Limb (tissue), 2 donors: Measurements from ENCODE around the gene IMMT.
"Not testable (repeated sequence)": the region's sequence is repeated elsewhere in the genome, so short reads cannot be mapped to it uniquely, and the experiment has no call there.

Source experiments
- DNase-seq, 2 donors: peaks; one replicate each; pipeline ENCODE4 v3.0.0-alpha.2; 2016; ENCODE audit errors: extremely low spot score in 2 of 2

The IMMT gene

DNA sequence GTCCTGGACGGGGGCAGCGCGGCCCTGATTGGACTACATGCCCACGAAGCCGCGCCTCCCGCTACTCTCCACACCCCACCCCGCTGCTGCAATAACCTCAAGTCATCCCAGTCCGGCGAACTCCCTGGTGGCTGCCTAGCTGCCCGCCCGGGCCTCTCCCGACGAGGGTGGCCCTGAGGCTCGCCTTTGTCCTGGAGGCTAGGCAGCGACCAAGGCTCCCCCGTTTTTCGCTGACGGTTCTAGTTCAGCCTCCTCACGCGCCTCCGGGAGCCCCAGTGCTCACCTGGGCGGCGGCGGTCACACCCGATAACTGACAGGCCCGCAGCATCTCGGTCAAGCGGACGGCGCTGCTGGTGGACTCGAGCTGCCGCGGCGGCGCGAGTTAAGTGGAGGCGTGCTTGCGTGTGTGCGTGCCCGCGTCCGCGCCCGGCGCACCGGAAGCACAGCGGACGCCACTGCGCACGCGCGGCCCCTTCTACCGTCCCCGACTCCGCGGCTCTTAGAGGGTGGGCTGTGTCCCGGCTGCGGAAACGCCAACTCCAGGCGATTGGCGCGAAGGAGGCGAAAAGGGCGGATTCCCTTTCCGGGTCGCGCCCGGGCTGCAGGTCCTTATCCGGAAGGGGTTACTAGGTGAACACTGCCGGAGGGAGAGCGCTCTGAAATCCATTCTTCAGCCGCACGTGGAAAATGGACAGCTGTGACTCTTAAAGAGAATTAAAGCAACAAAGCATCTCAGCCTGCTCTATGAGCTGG is at the start of gene IMMT:
TSS of gene IMMT (minus strand) at position 408 of the 753 bp plus-strand sequence. CDS start at position 328, 80 bp downstream.
- peak; percentile 96 to 99 for DNase-seq

DNA sequence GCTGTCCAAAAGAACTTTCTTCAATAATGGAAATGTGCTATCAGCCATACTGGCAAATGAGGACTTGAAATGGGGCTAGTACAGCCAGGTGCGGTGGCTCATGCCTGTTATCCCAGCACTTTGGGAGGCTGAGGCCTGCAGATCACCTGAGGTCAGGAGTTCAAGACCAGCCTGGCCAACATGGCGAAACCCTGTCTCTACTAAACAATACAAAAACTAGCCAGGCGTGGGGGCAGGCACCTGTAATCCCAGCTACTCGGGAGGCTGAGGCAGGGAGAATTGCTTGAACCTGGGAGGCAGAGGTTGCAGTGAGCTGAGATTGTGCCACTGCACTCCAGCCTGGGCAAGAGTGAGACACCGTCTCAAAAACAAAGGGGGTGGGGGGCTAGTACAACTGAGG is 49.5 kb upstream of the IMMT start:
- DNase-seq: not testable (repeated sequence)

GRCh38 chr2:86243950-86244733 is 48.9 kb upstream of the IMMT start:
- no peak for DNase-seq

GRCh38 chr2:86243272-86243671 is 48.0 kb upstream of the IMMT start:
- DNase-seq: no peak

DNA sequence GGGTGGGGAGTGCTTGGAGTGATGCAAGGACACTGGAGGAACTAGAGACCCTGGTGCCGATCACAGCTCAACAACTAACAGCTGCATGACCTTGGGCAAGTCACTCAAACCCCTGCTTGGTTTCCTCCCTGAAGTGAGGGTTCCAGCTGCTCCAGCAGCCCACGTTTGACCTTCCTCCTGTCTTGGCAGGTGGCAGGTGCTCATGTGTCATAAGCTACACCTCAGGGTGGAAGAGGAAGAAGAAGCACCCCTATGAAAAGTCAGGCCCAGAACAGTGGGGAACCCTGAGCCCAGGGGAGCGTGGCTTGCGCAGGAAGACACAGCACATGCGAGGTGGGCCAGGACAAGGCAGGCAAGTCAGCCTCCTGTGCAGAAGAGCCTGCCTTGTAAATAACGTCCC is 46.3 kb upstream of the IMMT start:
- DNase-seq: no peak

DNA sequence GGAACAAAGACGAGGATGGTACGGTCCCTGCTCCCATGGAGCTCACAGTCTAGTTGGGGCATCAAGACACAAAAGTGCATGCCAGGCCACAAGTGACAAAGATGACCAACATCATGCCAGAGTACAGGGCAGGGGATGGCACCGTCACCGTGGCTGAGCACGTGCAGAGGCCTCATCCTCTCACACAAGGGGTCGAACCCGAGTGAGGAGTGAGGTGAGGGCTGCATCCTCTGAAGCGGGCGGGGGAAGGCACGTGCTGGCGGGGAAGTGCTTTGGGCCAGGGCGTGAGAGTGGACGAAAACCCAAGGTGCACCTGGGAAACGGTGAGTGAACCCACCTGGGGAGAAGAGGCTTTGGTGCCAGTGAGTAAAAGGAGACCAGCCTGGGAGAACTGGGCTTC is 45.0 kb upstream of the IMMT start:
- DNase-seq: no peak

GRCh38 chr2:86239745-86240144 is 44.5 kb upstream of the IMMT start:
- no peak for DNase-seq

GRCh38 chr2:86239326-86239725 is 44.1 kb upstream of the IMMT start:
- no peak for DNase-seq

GRCh38 chr2:86238354-86238753 is 43.1 kb upstream of the IMMT start:
- DNase-seq: no peak

DNA sequence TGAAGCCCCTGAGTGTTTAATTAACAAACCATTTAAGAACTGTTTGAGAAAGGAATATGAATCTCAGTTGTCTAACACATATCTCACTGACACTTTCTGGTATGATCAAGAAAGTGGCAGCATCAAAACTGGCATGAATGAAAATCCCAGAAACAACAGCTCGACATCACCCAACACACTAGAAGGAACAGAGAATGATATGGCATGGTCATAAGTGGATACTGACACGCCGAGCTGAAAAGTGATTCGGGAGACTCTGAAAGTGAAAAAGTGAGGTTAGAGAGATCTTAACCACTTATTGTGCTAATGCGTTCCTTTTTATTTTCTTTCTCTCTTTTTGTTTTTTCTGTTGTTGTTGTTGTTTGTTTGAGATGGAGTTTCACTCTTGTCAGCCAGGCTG is 41.9 kb upstream of the IMMT start:
- no peak for DNase-seq

- DNase-seq: no peak
These were observed 40.1 kb upstream of the IMMT start for GRCh38 chr2:86235196-86235980.

DNA sequence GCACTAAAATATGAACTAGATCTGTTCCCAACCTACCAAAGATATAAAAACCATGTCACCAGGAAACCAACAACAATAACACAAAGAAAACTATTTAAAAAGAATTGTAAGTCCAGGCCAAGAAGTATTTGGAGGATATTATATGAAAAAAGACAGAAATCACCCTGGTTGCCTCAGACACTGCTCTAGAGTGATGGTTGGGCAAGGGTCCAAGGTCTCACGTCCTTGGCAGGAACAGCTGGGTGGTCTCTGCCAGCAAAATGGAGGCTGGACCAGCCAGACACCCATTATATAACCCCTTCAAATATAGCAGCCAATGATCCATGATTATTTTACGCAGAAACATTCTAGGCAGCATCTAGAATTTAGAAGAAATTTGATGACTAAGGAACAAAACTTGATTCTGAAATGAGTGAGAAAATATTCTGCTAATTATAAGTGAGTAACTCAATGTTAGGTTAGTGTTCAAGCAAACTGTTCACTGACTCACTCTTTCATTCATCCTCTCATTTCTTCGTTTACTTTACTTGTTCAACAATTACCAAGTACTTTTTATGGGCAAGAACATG is 39.4 kb upstream of the IMMT start:
- no peak for DNase-seq

- DNase-seq: no peak
These were observed 38.2 kb upstream of the IMMT start for GRCh38 chr2:86233436-86233835.

DNA sequence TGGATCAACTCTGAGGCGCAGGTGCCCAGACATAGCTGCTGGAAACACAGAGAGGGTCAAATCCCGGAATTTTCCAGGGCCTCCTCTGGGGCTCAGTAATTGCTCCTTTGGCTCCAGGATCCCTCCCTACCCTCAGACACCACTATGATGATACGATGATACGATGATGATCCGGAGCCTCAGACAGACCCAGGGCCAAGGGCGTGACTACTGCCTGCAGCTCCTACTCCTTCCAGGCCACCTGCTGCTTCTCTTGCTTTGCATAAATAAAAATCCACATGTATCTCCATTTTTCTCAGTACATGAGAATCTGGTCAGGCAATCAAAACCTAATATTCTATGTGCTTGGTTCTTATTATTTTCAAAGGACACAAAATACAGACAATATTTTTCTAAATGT is 37.6 kb upstream of the IMMT start:
- no peak for DNase-seq

GRCh38 chr2:86232373-86232784 is 37.1 kb upstream of the IMMT start:
- DNase-seq: no peak

- no peak for DNase-seq
These were observed 36.6 kb upstream of the IMMT start for GRCh38 chr2:86231680-86232372.

DNA sequence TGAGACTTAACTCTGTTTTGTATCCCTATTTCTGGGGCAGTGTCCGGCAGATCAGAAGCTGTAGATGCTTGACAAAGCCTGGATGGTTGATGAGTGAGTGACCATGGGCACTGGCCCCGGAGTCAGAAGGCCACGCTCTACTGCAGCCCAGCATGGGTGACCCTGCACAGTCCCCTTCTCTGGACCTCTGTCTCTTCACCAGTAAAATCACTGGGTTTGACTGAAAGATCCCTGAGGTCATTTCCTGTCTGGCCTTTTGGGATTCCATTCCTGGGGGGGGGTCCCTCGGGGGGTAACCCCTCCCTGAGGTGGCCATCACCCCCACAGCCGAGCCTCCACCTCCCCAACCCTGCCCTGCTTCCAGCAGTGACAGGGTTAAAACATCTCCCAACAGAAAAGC is 35.7 kb upstream of the IMMT start:
- no peak for DNase-seq

- no peak for DNase-seq
These were observed 34.0 kb upstream of the IMMT start for GRCh38 chr2:86229221-86229620.

DNA sequence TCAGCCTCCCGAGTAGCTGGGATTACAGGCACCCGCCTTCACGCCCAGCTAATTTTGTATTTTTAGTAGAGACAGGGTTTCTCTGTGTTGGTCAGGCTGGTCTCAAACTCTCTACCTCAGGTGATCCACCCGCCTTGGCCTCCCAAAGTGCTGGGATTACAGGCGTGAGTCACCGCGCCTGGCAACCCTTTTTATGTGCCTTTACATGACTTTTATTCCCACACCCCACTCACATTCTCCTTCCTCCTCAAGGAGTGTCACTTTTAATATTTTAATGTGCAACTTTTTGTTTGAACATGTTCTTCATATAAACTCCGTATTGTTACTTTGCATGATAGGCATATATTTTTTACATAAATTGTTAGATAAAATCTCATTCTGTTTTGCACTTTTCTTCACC is 33.3 kb upstream of the IMMT start:
- not testable (repeated sequence) for DNase-seq

DNA sequence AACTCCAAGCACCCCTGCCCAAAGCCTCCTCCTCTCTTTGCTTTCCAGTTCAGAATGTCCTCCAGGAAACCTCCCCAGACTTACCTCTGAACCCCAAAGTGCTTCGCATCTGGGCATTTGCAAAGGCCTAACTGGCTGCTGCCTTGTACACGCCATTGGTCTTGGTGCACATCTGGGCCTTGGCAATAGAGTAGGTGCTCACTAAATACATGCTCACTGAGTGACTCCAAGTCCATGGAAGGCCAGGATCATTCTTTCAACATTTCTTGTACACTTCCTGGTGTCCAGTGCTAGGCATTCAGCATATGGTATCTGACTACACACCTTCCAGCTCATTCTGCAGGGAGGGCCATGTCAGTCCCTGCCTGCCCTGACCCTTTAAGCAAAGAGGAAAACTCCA is 32.4 kb upstream of the IMMT start:
- no peak for DNase-seq
